Caki2 (cell line): Measurements from ENCODE around the gene KDM2A. TPM values are rescaled to one million over a fixed set of nuclear protein-coding genes. Genes with fewer than 3 reads are reported as not detected.

ENCODE experiments used
- DNase-seq: peaks from one replicate; pipeline ENCODE4 v3.0.0-alpha.2; 2015; ENCODE audit warnings: low read depth
- in situ Hi-C: cut with HindIII; loops from 2 replicates; pipeline ENCODE4 v1.10.0; 2016; ENCODE audit warnings: low sequenced_read_pairs, low pct_unique_long_range_greater_than_20kb, mixed read lengths
- total RNA-seq: library from RNA; depleted of rRNA; stranded (reverse); fragments of >200 nt; shearing (Covaris generic); gene quantifications from 2 replicates; pipeline ENCODE4 v1.2.3, GENCODE V29; 2014; ENCODE audit warnings: low replicate concordance; rRNA removed

Gene KDM2A
- 9.2 and 14.8 TPM in 2 replicates for total RNA-seq

DNA sequence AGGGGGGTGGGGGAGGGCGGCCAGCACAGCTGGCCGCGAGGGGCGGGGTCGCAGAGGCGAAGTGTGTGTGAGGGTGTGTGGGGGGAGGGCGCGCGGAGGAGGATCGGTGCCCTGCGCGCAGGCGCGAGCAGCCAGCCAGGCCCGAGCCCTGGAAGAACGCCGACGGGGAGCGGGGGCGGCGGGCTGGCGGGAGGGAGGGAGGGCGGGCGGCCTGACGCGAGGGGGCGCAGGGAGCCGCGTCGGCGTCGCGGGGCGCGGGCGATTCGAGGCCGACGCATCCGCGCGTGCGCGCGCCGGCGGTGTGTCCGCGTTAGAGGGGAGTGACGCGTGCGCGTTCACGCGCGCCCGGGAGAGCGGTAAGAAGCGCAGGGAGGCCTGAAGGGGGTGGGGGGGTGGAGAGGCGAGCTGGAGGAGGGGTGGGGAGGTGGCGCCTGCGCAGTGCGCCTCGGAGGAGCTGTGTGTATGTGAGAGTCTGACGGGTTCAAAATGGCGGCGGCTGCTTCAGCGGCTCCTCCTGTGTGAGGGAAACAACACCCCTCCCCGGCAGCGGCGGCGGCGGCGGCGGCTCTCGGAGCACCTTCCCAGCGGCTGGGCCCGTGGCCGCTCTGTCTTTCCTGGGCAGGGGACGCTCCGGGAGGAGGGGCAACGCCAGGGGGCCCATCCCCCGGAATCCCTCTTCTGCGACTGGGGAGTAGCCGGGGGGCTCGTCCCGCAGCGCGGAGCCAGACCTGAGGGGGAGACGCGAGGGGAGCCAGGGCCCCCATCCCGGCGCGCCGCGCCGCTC, at the start of gene KDM2A:
KDM2A (plus strand) TSS at position 463 of the 784 bp plus-strand sequence. CDS start 2,054 bp downstream, outside the sequence.
- in situ Hi-C loops, result no loop called here
- DNase-seq, result peak; percentile 89

DNA sequence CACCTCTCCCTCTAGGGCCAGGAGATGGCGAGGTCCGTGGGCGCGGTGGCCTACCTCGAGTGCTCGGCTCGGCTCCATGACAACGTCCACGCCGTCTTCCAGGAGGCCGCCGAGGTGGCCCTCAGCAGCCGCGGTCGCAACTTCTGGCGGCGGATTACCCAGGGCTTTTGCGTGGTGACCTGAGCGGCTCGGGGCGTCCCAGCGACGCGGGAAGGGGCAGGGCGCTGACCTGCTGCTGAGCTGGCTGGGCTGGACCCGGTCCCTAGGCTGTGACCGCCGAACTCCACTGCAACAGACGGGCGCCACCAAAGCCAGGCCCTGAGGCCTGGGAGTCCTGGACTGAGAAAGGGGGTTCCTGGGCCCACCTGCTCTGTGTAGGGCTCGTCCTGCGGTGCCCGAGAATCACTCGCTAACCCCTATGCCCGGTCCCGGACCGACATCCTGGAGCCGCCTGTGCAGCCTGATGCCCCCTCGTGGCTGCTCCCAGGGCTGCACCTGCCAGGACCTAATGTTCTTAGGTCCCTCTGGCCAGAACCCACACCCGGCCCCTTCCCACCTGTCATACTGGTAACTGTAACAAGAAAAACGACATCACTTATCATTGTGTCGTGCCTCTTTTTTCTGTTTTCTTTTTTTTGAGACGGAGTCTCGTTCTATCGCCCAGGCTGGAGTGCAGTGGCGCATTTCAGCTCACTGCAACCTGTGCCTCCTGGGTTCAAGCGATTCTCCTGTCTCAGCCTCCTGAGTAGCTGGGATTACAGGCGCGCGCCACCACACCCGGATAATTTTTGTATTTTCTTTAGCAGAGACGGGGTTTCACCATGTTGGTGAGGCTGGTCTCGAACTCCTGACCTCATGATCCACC, 47.4 kb upstream of the KDM2A start:
- no peak for DNase-seq
- in situ Hi-C loops, result no loop called here

DNA sequence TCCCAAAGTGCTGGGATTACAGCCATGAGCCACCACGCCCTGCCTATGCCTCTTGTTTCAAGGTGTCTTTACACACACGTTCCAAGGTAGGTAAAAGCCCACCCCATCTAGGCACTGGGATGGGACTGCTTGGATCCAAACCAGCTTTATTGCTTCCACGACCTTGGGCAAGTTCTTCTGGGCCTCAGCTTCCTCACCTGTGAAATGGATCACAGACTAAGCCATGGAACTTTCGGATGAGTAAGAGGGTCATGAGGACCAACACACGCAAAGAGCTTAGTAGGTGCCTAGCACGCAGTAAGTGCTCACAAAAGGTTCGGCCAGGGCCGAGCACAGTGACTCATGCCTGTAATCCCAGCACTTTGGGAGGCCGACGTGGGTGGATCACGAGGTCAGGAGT, 46.8 kb upstream of the KDM2A start:
- no peak for DNase-seq
- in situ Hi-C loops, result no loop called here

DNA sequence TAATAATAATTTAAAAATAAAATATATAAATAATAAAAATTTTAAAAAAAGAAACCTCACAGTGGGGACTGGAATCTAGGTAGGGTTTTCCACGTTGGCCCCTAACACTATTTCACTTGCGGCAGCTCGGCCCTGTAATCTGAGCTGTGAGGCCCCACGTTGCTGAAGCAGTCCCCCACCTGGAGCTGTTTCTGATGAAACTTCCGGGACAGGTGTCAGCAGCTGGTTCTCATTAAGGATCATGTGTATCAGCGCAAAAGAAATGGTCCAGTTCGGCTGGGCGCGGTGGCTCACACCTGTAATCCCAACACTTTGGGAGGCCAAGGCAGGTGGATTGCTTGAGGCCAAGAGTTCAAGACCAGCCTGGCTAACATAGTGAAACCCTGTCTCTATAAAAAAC, 45.2 kb upstream of the KDM2A start:
- DNase-seq, result no peak
- in situ Hi-C loops, result no loop called here

DNA sequence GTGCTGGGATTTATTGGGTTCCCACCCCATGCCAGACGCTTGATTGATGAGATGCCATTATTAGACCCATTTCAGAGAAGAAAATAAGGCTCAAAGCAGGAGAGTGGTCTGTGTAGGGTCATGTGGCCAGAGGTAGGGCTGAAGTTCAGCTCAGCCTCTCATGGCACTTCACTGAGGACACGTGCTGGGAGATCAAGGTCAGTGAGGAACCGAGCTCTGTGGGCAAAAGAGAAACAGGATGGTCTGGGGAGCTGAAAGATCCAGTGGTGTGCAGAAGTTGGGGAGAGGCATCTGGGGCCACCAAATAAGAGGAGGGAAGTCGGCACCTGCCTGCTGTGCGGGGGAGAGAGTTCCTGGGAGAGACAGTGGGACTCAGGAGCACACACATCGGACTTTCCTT, 42.9 kb upstream of the KDM2A start:
- DNase-seq, result no peak
- in situ Hi-C loops, result no loop called here

DNA sequence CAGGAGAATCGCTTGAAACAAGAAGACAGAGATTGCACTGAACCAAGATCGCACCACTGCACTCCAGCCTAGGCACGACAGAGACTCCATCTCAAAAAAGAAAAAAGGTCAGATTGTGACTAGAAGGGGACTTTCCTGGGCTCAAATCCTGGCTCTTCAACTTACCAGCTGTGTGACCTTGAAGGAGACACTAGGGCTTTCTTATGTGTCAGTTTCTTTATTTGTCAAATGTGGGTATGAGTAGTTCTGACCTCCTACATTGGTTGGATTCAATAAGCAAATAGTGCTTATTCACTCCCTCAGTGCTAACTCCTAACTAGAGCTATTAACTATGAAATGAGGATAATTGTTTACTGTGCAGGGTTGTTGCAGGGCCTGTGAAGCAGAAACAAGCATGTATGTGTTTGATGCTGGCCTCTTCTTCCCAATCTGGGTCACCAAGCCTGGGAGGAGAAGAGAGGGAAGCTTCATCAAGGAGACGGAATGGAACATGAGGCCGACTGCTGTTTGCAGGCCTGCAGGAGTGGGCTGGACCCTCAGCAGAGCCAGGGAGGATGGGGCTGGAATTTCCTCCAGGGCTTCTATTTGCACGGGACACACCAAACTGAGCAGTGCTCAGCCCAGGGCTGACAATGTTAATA, 39.9 kb upstream of the KDM2A start:
- in situ Hi-C loops, result no loop called here
- no peak for DNase-seq

DNA sequence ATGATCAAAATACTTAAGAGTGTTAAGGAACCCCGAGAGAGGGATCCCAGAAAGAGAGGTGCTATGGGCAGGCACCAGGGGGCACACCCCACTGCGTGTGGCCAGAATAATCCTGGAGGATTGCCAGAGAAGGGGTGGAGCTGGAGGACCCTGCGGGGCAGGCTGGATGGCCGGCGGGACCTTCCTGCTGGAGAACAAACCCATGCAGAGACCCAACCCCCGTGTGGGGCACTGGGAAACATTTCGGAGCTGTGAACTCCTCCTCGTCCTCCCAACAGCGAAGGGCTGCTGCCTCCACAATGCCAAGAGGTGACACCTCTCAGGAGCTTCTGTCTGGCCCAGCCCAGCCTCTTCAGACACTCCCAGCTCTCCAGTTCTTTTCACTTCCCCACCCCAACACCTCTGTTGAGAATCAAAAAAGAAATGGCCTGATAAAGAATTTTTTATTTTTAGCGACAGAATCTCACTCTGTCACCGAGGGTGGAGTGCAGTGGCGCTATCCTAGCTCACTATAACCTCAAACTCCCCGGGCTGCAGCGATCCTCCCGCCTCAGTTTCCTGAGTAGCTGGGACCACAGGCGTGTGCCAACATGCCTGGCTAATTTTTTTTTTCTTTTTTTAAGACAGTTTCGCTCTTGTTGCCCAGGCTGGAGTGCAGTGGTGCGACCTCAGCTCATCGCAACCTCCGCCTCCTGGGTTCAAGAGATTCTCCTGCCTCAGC, 36.8 kb upstream of the KDM2A start:
- in situ Hi-C loops, result no loop called here
- no peak for DNase-seq

DNA sequence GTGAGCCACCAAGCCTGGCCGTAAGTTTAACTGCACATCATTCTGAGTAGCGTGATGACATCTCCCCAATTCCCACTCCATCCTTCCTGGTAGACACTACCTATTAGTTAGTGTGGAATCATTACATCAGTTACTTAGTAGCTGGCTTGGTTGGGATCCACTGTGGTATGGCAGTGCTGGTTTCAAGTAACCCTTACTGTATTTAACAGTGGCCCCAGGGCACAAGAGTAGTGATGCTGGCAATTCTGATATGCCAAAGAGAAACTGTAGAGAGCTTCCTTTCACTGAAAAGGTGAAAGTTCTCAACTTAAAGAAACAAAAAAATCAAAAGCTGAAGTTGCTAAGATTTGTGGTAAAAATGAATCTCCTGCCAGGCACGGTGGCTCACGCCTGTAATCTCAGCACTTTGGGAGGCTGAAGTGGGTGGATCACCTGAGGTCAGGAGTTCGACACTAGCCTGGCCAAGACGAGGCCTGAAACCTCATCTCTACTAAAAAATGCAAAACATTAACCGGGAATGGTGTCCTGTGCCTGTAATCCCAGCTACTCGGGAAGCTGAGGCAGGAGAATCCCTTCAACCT, 35.2 kb upstream of the KDM2A start:
- in situ Hi-C loops, result no loop called here
- DNase-seq, result no peak

DNA sequence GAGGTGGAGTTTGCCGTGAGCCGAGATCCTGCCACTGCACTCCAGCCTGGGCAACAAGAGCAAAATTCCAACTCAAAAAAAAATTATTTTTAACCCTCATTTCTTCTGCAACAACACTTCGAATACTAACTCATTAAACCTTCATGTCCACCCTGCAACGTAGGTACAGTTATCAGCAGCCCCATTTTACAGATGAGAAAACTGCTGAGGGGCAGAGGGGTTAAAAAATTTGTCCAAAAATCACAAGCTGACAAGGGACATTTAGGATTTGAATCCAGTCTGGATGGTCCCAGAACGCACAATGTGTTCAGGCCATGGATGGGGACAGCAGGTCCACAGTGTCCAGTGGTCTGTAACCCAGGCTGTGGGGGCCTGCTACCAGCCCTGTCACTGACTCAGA, 33.4 kb upstream of the KDM2A start:
- in situ Hi-C loops, result no loop called here
- DNase-seq, result no peak

DNA sequence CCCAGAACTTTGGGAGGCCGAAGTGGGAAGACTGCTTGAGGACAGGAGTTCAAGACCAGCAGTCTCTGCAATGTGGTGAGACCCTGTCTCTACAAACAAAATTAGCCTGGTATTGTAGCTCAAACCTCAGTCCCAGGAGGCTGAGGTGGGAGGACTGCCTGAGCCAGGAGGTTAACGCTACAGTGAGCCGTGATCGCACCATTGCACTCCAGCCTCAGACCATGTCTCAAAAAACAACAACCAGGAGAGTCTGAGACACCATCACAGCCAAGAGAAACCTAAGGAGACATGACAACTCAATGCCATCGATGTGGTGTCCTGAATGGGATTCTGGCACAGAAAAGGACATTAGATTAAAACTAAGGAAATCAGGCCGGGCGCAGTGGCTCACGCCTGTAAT, 28.3 kb upstream of the KDM2A start:
- in situ Hi-C loops, result no loop called here

DNA sequence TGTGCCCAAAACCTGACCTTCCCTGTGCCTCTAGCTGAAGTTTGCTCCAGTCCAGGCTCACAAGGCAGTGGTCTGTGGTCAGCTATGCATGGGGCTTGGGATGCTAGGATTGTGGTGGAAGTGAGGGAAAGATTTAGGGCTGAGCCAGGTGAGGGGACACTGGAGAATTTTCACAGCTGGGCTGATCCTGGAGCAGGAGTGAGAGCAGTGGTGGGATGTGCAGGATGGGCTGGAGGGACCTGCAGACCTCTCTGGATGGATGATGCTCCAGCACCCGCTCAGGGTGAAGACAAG, 23.9 kb upstream of the KDM2A start:
- no peak for DNase-seq
- in situ Hi-C loops, result no loop called here

More for the DNA sequence above, 28.3 kb upstream of the KDM2A start:
- DNase-seq, result no peak

DNA sequence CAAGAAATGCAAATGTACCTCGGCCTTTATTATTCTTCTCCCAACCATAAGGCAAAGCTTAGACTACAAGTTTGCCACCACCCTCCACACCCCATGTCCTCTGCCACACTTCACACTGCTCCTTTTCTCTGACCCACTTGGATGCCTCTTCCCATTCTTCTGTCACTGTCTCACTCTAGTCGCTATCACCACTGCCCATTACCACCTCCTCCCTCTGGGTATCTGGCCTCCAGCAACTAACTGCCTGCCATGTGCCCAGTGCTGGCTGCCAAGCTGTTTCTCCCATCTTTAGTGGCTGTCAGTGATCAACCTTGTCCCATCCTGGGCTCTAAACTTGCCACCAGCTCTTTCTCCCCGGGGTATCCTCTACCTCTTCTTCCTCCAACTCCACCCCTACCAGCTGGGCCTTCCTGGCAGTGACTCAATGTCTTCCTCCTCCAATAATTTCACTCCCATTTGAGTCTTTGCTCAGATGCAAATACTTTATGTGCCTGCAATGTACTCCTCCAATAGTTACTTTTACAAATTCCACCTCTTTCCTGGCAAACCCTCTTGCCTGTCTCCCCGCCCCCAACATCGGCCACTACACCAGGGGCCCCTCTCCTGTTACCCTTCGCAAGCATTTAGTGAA, 20.1 kb upstream of the KDM2A start:
- DNase-seq, result no peak
- in situ Hi-C loops, result no loop called here

DNA sequence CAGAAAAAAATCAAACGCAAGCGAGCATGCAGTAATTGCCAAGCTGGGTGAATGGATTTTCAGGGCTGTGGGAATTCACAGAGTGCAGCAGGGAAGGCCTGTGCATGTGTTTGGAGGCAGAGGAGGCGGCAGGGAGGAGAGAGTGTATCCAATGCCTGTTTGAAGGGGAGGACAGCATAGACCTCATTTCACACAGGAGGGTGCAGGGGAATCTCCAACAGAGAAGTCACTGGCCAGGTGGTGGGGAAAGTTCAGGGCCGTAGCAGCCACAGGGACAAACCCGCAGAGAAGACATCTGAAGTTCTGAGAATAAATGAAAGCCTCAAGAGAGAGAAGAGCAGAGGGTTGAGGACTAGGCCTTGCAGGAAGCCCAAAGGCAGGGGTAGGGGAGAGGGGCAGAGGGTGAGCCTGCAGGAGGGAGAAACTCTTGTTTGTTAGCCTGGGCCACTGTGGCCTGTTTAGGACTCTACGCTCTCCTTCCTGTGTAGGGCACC, 19.2 kb upstream of the KDM2A start:
- in situ Hi-C loops, result no loop called here
- no peak for DNase-seq

DNA sequence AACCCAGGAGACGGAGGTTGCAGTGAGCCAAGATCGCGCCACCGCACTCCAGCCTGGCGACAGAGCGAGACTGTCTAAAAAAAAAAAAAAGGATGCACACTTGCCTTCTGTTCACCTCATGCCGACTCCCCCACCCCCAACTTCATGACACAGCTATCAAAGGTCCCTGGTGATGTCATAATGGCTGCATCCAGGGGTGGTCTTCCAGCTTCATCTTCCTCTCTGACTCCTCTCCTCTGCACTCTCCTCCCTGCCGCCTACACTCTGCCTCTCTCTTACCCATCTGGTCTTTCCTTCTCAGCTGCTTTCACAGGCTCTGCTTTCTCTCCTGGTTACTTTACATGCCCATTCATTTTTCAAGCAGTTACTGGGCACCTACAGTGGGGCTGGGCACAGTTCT, 16.4 kb upstream of the KDM2A start:
- no peak for DNase-seq
- in situ Hi-C loops, result no loop called here

DNA sequence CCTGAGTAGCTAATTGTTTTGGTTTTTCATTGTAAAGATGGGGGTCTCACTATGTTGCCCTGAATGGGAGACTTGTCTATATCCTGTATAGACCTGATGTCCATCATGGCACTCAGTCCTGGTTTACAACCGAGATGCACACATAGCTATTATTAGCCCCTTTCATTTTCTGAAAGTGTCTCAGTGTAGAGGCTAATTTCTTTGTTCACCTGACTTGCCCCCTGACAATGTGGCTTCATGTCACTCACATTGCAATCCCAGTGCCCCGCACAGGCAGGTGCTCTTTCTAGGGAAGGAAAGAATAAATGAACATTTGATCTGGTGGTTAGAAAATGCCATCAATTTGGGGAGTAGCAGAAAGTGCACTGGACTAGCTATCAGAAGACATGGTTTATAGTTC, 13.1 kb upstream of the KDM2A start:
- no peak for DNase-seq
- in situ Hi-C loops, result no loop called here

DNA sequence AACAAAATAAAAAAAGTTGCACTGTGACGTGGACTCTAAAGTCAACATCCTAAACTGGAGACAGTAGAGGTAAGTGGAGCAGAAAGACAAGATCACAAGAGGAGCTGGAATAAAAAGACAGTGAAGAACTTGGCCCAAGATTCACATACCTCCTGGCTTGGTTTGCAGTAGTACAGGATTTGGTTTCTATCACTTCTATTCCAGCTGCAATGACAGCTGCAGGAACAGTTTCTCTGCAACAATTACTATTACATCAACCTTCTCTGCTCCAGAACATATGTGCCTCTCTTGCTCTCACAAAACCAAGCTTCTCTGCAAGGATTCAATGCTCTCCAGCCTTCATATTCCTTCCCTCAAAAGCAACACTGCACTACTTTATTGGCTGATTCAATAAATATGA, 7.8 kb upstream of the KDM2A start:
- in situ Hi-C loops, result no loop called here
- no peak for DNase-seq

DNA sequence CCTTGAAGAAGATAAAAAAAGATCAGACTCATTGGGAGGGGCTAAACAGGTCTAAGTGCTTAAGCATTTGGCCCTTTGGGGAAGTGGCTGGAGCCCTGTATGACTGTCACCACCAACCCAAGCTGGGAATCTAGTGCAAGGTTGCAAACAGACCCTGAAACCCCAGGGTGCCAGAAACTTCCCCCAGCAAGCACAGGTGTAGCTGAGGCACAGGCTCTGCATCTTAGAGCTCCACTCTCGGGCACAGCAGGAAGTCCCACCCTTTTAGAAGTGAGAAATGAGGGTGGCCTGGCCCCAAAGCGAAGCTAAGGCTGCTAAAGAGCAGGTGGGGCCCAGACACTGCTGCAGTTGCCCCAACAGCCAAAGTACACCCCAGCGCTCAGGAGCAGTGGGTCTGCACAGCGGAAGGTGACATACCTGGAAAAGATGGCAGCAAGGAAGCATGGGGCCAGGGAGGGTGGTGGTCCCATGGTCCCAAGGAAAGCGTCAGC, 5.8 kb upstream of the KDM2A start:
- in situ Hi-C loops, result no loop called here
- no peak for DNase-seq
